ENCODE data around the gene SMC3. TPM values are rescaled to one million over a fixed set of nuclear protein-coding genes. Genes with fewer than 3 reads are reported as not detected.
"Not testable (repeated sequence)": the region's sequence is repeated elsewhere in the genome, so short reads cannot be mapped to it uniquely, and the experiment has no call there.

Gene SMC3
- total and polyA plus RNA-seq, 2 experiments from 2014 or later, result 40.8 to 53.5 TPM

GRCh38 chr10:110608087-110608486 lies 40.6 kb downstream of the SMC3 start:
- H3K27me3 ChIP-seq, result no peaks in the 10 kb centered on the region
- no peak for DNase-seq (ENCODE audit: low spot score)
- no peak overlapping the region for H3K4me2 ChIP-seq
- no peaks in the 10 kb centered on the region for H3K4me1 ChIP-seq (ENCODE audit: insufficient read depth)
- no peaks in the 10 kb centered on the region for H3K9me2 ChIP-seq (replicated peaks; ENCODE audit: insufficient read depth)
- no peak overlapping the region for H3K4me3 ChIP-seq
- H3K79me2 ChIP-seq, result no peaks in the 10 kb centered on the region
- no peak overlapping the region for H2AFZ ChIP-seq
- TF ChIP-seq CTCF (IDR thresholded peaks at IDR 0.05; ENCODE audit: poor library complexity) (no peak), EZH2 (IDR thresholded peaks at IDR 0.05; ENCODE audit: borderline replicate concordance) (no peak), EZH2phosphoT487 (IDR thresholded peaks at IDR 0.05; ENCODE audit: low read depth, severe bottlenecking, unreplicated experiment) (no peak)
- H4K20me1 ChIP-seq (ENCODE audit: insufficient read depth, poor library complexity, severe bottlenecking), result no peaks in the 10 kb centered on the region
- WGBS (ENCODE audit: low lambda C conversion rate, missing lambda C conversion rate), result 74% methylated on average over 6 of the region's 6 CpGs
- no peaks in the 10 kb centered on the region for H3K9me3 ChIP-seq (ENCODE audit: low read depth)
- no peak overlapping the region for H3K27ac ChIP-seq
- no peaks in the 10 kb centered on the region for H3K36me3 ChIP-seq (replicated peaks; ENCODE audit: insufficient read depth, low read depth)

- WGBS (ENCODE audit: low lambda C conversion rate, missing lambda C conversion rate), result 40% methylated on average over 2 of the region's 2 CpGs
- TF ChIP-seq EZH2phosphoT487 (IDR thresholded peaks at IDR 0.05; ENCODE audit: low read depth, severe bottlenecking, unreplicated experiment) (no peak), CTCF (IDR thresholded peaks at IDR 0.05; ENCODE audit: poor library complexity) (no peak), EZH2 (IDR thresholded peaks at IDR 0.05; ENCODE audit: borderline replicate concordance) (no peak)
These were observed 42.1 kb downstream of the SMC3 start for GRCh38 chr10:110609605-110610004.

DNA sequence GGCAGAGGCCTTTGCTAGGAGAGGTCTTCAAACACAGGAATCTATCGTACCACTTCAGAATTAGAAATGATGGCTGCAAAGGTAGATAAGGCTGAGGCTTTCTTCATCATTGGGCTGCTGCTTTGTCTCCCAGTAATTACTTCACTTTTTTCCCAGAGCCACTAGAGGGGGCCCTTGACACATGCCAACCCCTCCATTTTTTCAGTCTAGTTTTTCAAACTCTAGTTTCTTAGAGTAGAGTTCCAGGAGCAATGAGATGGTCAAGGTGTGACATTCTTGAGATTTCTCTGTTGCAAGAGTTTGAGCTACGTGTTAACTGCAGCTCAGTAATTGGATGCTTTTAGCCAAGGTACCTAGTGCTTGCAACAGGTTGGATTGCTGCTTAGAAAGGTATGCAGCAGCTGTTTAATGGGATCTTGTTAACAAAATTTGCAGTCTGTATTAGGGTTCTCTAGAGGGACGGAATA lies 42.8 kb downstream of the SMC3 start:
- Histone ChIP-seq H3K4me1 (ENCODE audit: insufficient read depth) (no peaks in the 10 kb centered on the region), H3K79me2 (no peaks in the 10 kb centered on the region), H3K9me2 (replicated peaks; ENCODE audit: insufficient read depth) (no peaks in the 10 kb centered on the region), H3K27me3 (no peaks in the 10 kb centered on the region), H3K27ac (no peak overlapping the region), H4K20me1 (ENCODE audit: insufficient read depth, poor library complexity, severe bottlenecking) (no peaks in the 10 kb centered on the region), H2AFZ (no peak overlapping the region), H3K4me2 (no peak overlapping the region), H3K36me3 (replicated peaks; ENCODE audit: insufficient read depth, low read depth) (no peaks in the 10 kb centered on the region), H3K9me3 (ENCODE audit: low read depth) (no peaks in the 10 kb centered on the region), H3K4me3 (no peak overlapping the region)
- peak; percentile 74 for DNase-seq (ENCODE audit: low spot score)
- TF ChIP-seq CTCF (IDR thresholded peaks at IDR 0.05; ENCODE audit: poor library complexity), result peak; percentile 87
- no peak for TF ChIP-seq EZH2phosphoT487 (IDR thresholded peaks at IDR 0.05; ENCODE audit: low read depth, severe bottlenecking, unreplicated experiment)
- WGBS (ENCODE audit: low lambda C conversion rate, missing lambda C conversion rate), result 15% methylated on average over 3 of the region's 3 CpGs

More at GRCh38 chr10:110609605-110610004, 42.1 kb downstream of the SMC3 start:
- no peaks in the 10 kb centered on the region for H3K79me2 ChIP-seq
- DNase-seq (ENCODE audit: low spot score), result no peak
- H3K9me3 ChIP-seq (ENCODE audit: low read depth), result no peaks in the 10 kb centered on the region
- H3K27ac ChIP-seq, result no peak overlapping the region
- no peak overlapping the region for H3K4me2 ChIP-seq
- no peaks in the 10 kb centered on the region for H3K9me2 ChIP-seq (replicated peaks; ENCODE audit: insufficient read depth)
- H3K4me3 ChIP-seq, result no peak overlapping the region
- no peaks in the 10 kb centered on the region for H3K27me3 ChIP-seq
- H3K4me1 ChIP-seq (ENCODE audit: insufficient read depth), result no peaks in the 10 kb centered on the region
- H2AFZ ChIP-seq, result no peak overlapping the region
- H3K36me3 ChIP-seq (replicated peaks; ENCODE audit: insufficient read depth, low read depth), result no peaks in the 10 kb centered on the region
- H4K20me1 ChIP-seq (ENCODE audit: insufficient read depth, poor library complexity, severe bottlenecking), result no peaks in the 10 kb centered on the region

DNA sequence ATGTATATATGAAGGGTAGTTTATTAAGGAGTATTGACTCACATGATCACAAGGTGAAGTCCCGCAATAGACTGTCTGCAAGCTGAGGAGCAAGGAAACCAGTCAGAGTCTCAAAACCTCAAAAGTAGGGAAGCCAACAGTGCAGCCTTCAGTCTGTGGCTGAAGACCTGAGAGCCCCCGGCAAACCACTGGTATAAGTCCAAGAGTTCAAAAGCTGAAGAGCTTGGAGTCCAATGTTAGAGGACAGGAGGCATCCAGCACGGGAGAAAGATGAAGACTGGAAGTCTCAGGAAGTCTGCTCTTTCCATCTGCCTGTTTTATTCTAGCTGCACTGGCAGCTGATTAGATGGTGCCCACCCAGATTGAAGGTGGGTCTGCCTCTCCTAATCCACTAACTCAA lies 43.3 kb downstream of the SMC3 start:
- H2AFZ ChIP-seq; DNase-seq (ENCODE audit: low spot score); H3K9me3 ChIP-seq (ENCODE audit: low read depth); H3K4me2 ChIP-seq; H3K4me3 ChIP-seq; H3K27me3 ChIP-seq; H3K36me3 ChIP-seq (replicated peaks; ENCODE audit: insufficient read depth, low read depth); H3K79me2 ChIP-seq; H3K27ac ChIP-seq; H4K20me1 ChIP-seq (ENCODE audit: insufficient read depth, poor library complexity, severe bottlenecking); H3K9me2 ChIP-seq (replicated peaks; ENCODE audit: insufficient read depth); H3K4me1 ChIP-seq (ENCODE audit: insufficient read depth): not testable (repeated sequence)
- 66% methylated on average over 3 of the region's 3 CpGs for WGBS (ENCODE audit: low lambda C conversion rate, missing lambda C conversion rate)

Data from hepatocyte (in vitro differentiated cells).